Uterus (tissue), 4 donors: ENCODE data around the gene HCK. TPM values are rescaled to one million over a fixed set of nuclear protein-coding genes. Genes with fewer than 3 reads are reported as not detected.
"Not testable (repeated sequence)": the region's sequence is repeated elsewhere in the genome, so short reads cannot be mapped to it uniquely, and the experiment has no call there.

Experiments
- DNase-seq, 2 donors: peaks; one replicate each; pipeline ENCODE4 v3.0.0-alpha.2; 2019 to 2020
- H3K27ac ChIP-seq, 2 donors: fragments of 200-600 bp; sonication (generic); 1 replicate in 1 of 2; 2 replicates in 1 of 2; pipeline ENCODE4 v1.5.1; 2016 to 2018
- H3K27me3 ChIP-seq, 2 donors: fragments of 200-600 bp; sonication (generic); one replicate each; pipeline ENCODE4 v1.5.1; 2018 to 2019; ENCODE audit warnings: control low read depth in 1 of 2
- H3K36me3 ChIP-seq, 2 donors: fragments of 200-600 bp; sonication (generic); one replicate each; pipeline ENCODE4 v1.5.1; 2019; ENCODE audit warnings: control low read depth in 1 of 2
- H3K4me1 ChIP-seq, 2 donors: fragments of 200-600 bp; sonication (generic); one replicate each; pipeline ENCODE4 v1.5.1; 2018 to 2019; ENCODE audit warnings: control low read depth in 1 of 2
- H3K4me3 ChIP-seq, 2 donors: fragments of 200-600 bp; sonication (generic); 1 replicate in 1 of 2; 2 replicates in 1 of 2; pipeline ENCODE4 v1.5.1; 2018 to 2019; ENCODE audit warnings: mild to moderate bottlenecking in 1 of 2
- H3K9me3 ChIP-seq, 2 donors: fragments of 200-600 bp; sonication (generic); one replicate each; pipeline ENCODE4 v1.5.1; 2019; ENCODE audit warnings: control low read depth in 1 of 2
- POLR2A ChIP-seq, 2 donors: fragments of 450-650 bp; IDR thresholded peaks; one replicate each; pipeline ENCODE4 v1.6.1; 2016; ENCODE audit warnings: antibody characterized with exemption in 2 of 2, mild to moderate bottlenecking in 1 of 2, moderate library complexity in 1 of 2
- intact Hi-C: fragments of 100-400 bp; cut with DNase I; formaldehyde crosslinking; loops from one replicate; pipeline ENCODE4 v1.15.1; 2023; ENCODE audit warnings: low total_unique reads
- total RNA-seq, 4 donors: library from RNA; depleted of rRNA in 3 of 4; stranded (reverse); fragments of >200 nt in 3 of 4; gene quantifications; one replicate each; pipeline versions ENCODE4 v1.1.0 to v1.2.4, GENCODE V29; 2014 to 2023
- TF ChIP-seq, protein P1 (sequence below), 4 experiments: fragments of 200-600 bp in 2 of 4; fragments of 450-650 bp in 2 of 4; sonication (generic) in 2 of 4; IDR thresholded peaks; one replicate each; pipeline ENCODE4 v1.5.1; 2016 to 2019; ENCODE audit warnings: antibody characterized with exemption in 4 of 4, mild to moderate bottlenecking in 2 of 4, moderate library complexity in 1 of 4
- donor health status: DM: yes; HTN: yes; CAD: no.

Gene HCK
- total RNA-seq, 4 donors from 2014 or later: 1.3 to 7.0 (median 4.1) TPM

DNA sequence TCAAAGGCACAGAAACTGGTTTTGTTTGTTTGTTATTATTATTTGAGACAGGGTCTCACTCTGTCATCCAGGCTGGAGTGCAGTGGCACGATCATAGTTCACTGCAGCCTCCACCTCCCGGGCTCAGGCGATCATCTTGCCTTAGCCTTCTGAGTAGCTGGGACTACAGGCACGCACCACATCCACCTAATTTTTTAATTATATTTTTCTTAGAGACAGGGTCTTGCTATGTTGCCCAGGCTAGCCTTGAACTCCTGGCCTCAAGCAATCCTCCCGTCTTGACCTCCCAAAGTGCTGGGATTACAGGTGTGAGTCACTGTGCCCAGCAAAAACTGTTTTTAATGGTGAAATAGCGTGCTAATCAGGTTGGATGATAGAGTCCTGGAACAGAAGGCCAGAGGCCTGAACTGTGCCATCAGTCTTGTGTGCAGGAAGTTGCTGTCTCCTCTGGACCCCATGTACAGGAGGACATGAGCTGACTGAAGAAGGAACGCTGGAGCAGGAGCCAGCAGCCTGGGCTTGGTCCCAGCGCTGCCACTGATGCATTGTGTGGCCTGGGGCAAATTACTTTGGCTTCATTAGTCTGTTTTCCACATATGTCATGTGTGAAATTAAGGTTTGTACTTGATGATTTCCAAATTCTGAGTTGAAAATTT is 62.4 kb downstream of the HCK start:
- Histone ChIP-seq H3K27ac (no peak overlapping the region), H3K9me3 (no peaks in the 10 kb centered on the region), H3K4me3 (no peak overlapping the region), H3K4me1 (peaks cover 0 to 9% of the 10 kb centered on the region in 2 donors), H3K36me3 (no peaks in the 10 kb centered on the region), H3K27me3 (no peaks in the 10 kb centered on the region)
- DNase-seq: no peak
- no peak for TF ChIP-seq POLR2A (IDR thresholded peaks at IDR 0.05)
- TF ChIP-seq, protein P1, sequence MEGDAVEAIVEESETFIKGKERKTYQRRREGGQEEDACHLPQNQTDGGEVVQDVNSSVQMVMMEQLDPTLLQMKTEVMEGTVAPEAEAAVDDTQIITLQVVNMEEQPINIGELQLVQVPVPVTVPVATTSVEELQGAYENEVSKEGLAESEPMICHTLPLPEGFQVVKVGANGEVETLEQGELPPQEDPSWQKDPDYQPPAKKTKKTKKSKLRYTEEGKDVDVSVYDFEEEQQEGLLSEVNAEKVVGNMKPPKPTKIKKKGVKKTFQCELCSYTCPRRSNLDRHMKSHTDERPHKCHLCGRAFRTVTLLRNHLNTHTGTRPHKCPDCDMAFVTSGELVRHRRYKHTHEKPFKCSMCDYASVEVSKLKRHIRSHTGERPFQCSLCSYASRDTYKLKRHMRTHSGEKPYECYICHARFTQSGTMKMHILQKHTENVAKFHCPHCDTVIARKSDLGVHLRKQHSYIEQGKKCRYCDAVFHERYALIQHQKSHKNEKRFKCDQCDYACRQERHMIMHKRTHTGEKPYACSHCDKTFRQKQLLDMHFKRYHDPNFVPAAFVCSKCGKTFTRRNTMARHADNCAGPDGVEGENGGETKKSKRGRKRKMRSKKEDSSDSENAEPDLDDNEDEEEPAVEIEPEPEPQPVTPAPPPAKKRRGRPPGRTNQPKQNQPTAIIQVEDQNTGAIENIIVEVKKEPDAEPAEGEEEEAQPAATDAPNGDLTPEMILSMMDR (IDR thresholded peaks at IDR 0.05): no peak
- intact Hi-C loops: no loop called here

DNA sequence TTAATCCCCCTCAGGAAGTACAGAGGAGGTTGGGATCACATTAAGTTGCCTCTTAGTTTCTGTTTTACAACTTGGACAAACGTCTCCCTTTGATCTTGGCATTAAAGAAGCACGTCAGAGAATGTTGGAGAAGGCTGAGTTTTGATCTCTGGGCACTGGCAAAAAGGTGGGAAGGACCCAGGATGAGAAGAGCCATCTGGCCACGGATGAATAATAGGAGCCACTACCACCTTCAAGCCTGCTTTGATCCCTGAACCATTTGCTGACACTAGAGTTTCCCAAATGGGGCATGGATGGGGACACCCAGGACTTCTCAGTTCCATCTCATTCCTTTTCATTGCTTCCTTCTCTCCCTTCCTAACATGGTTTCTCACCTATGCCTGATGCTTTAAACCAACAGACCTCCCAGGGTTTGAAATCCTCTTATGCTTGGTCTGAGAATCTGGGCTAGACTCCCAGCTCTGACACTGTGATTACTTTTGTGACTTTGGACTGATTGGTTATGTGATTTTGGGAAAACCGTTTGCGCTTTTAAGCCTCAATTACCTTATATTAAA is 63.2 kb downstream of the HCK start:
- intact Hi-C loops: no loop called here
- no peak overlapping the region for H3K4me3 ChIP-seq
- H3K36me3 ChIP-seq: no peaks in the 10 kb centered on the region
- TF ChIP-seq, protein P1 (IDR thresholded peaks at IDR 0.05): no peak
- no peak for TF ChIP-seq POLR2A (IDR thresholded peaks at IDR 0.05)
- H3K27ac ChIP-seq: no peak overlapping the region
- peaks cover 0 to 8% of the 10 kb centered on the region in 2 donors for H3K4me1 ChIP-seq
- no peak for DNase-seq
- H3K9me3 ChIP-seq: no peaks in the 10 kb centered on the region
- no peaks in the 10 kb centered on the region for H3K27me3 ChIP-seq

DNA sequence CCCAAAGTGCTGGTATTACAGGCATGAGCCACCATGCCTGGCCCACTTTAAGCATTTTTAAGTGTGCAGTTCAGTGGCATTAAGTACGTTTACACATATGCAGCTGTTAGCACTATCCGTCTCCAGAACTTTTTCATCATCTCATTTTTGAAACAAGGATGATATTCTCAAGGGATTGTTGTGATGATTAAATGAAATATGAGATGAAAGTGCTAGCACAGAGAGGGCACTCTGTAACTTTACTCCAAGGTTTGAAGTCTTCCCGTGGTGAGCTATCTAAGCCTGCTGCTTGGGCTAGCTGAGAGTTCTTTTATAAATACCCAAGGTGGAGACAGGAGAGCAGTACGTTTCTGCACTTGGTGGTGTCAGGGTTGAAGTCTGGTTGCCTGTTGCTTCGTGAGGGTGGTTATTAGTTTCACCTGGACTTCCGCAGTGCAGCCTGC is 64.1 kb downstream of the HCK start:
- TF ChIP-seq POLR2A (IDR thresholded peaks at IDR 0.05): no peak
- TF ChIP-seq, protein P1 (IDR thresholded peaks at IDR 0.05): no peak
- H3K36me3 ChIP-seq: no peaks in the 10 kb centered on the region
- no peaks in the 10 kb centered on the region for H3K4me1 ChIP-seq
- DNase-seq: no peak
- H3K9me3 ChIP-seq: no peaks in the 10 kb centered on the region
- no peak overlapping the region for H3K4me3 ChIP-seq
- intact Hi-C loops: no loop called here
- no peaks in the 10 kb centered on the region for H3K27me3 ChIP-seq
- H3K27ac ChIP-seq: no peak overlapping the region

DNA sequence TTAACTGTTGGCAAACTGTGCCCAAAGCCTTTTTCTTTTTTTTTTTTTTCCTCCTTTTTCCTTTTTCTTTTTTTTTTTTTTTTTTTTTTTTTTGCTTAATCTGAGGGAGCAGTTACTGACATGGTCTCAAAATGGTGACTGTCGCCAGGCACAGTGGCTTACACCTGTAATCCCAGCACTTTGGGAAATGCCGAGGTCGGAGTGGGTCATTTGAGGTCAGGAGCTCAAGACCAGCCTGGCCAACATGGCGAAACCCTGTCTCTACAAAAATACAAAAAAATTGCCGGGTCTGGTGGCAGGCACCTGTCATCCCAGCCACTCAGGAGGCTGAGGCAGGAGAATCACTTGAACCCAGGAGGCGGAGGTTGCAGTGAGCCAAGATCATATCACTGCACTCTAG is 64.8 kb downstream of the HCK start:
- H3K9me3 ChIP-seq, H3K27me3 ChIP-seq, H3K4me3 ChIP-seq, H3K4me1 ChIP-seq, H3K36me3 ChIP-seq, intact Hi-C loops, H3K27ac ChIP-seq, DNase-seq: not testable (repeated sequence)

DNA sequence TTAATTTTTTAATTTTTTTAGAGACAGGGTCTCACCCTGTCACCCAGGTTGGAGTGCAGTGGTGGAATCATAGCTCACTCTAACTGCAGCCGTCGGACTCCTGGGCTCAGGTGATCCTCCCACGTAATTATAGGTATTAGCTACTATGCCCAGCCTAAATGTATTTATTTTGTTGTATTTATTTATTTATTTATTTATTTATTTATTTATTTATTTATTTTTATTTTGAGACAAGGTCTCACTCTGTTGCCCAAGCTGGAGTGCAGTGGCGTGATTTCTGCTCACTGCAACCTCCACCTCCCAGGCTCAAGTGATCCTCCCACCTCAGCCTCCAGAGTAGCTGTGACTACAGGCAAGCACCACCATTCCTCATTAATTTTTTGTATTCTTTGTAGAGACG is 66.4 kb downstream of the HCK start:
- H3K27ac ChIP-seq, H3K36me3 ChIP-seq, H3K4me1 ChIP-seq, intact Hi-C loops, H3K4me3 ChIP-seq, H3K27me3 ChIP-seq, DNase-seq, H3K9me3 ChIP-seq: not testable (repeated sequence)

DNA sequence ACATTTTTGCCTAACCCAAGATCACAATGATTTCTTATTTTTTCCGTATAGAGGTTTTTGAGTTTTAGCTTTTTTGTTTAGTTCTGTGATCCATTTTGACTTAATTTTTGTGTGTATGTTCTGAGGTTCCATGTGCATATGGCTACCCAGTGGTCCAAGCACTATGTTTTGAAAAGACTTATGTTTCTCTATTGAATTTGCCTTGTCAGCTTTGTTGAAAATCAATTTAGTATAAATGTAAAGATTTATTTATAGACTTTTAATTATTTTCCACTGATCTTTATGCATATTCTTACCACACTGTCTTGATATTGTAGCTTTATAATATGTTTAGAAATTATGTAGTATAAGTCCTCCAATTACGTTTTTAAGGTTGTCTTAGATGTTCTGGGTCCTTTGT is 67.7 kb downstream of the HCK start:
- no peak for TF ChIP-seq POLR2A (IDR thresholded peaks at IDR 0.05)
- TF ChIP-seq, protein P1 (IDR thresholded peaks at IDR 0.05): no peak
- H3K27ac ChIP-seq: no peak overlapping the region
- no peaks in the 10 kb centered on the region for H3K9me3 ChIP-seq
- H3K27me3 ChIP-seq: no peaks in the 10 kb centered on the region
- intact Hi-C loops: no loop called here
- H3K36me3 ChIP-seq: no peaks in the 10 kb centered on the region
- no peaks in the 10 kb centered on the region for H3K4me1 ChIP-seq
- no peak overlapping the region for H3K4me3 ChIP-seq
- no peak for DNase-seq

DNA sequence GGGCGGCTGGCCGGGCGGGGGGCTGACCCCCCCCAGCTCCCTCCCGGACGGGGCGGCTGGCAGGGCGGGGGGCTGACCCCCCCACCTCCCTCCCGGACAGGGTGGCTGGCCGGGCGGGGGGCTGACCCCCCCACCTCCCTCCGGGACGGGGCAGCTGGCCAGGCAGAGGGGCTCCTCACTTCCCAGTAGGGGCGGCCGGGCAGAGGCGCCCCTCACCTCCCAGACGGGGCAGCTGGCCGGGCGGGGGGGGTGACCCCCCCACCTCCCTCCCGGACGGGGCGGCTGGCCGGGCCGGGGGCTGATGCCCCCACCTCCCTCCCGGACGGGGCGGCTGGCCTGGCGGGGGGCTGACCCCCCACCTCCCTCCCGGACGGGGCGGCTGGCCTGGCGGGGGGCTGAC is 69.9 kb downstream of the HCK start:
- H3K4me3 ChIP-seq, H3K9me3 ChIP-seq, intact Hi-C loops, H3K27ac ChIP-seq, H3K36me3 ChIP-seq, H3K27me3 ChIP-seq, H3K4me1 ChIP-seq, DNase-seq: not testable (repeated sequence)
